ENCODE data around the gene DMRTB1.

GRCh38 chr1:53477651-53478501 lies 18.7 kb downstream of the DMRTB1 start:
- TF ChIP-seq CTCF (IDR thresholded peaks at IDR 0.05; ENCODE audit: poor library complexity, severe bottlenecking), result no peak
- TF ChIP-seq SMC3 (conservative IDR thresholded peaks at IDR 0.05; ENCODE audit: poor library complexity), result no peak
- TF ChIP-seq TAF1 (IDR thresholded peaks at IDR 0.05; ENCODE audit: low read depth), result no peak
